ENCODE data around the gene ARMC10.

- TF ChIP-seq CTCF (IDR thresholded peaks at IDR 0.05), result no peak
- TF ChIP-seq POLR2A (IDR thresholded peaks at IDR 0.05), result no peak
Observed at GRCh38 chr7:103048833-103049232, 26.1 kb upstream of the ARMC10 start.

Measured in right lobe of liver (tissue), 4 donors.